Lower leg skin (tissue), 4 donors: ENCODE data around the gene PLAAT5. TPM values are rescaled to one million over a fixed set of nuclear protein-coding genes. Genes with fewer than 3 reads are reported as not detected.

Experiments
- DNase-seq, 2 donors: peaks; one replicate each; pipeline ENCODE4 v3.0.0-alpha.2; 2019; ENCODE audit warnings: low spot score in 2 of 2
- H3K4me3 ChIP-seq: fragments of 200-600 bp; sonication (generic); 2 replicates; pipeline ENCODE4 v1.5.1; 2017; ENCODE audit warnings: mild to moderate bottlenecking, low read depth; ENCODE audit not compliant: poor library complexity, severe bottlenecking
- CTCF ChIP-seq, 3 donors: fragments of 450-650 bp; IDR thresholded peaks; one replicate each; pipeline ENCODE4 v1.5.1; 2016; ENCODE audit warnings: antibody characterized with exemption in 3 of 3, mild to moderate bottlenecking in 3 of 3, moderate library complexity in 2 of 3
- POLR2A ChIP-seq, 2 donors: fragments of 450-650 bp; IDR thresholded peaks; one replicate each; pipeline ENCODE4 v1.6.1; 2016 to 2017; ENCODE audit warnings: antibody characterized with exemption in 2 of 2, mild to moderate bottlenecking in 1 of 2, moderate library complexity in 1 of 2
- WGBS, 2 donors: methylation state at CpG; one replicate each; pipeline ENCODE4 v1.1.5; 2018; 5-methylcytosine and 5-hydroxymethylcytosine counted together
- intact Hi-C: fragments of 100-400 bp; cut with DNase I; formaldehyde crosslinking; loops from one replicate; pipeline ENCODE4 v1.15.0; 2023; ENCODE audit warnings: low total_unique reads
- total RNA-seq, 4 donors: library from RNA; depleted of rRNA; stranded (reverse); fragments of >200 nt; gene quantifications; one replicate each; pipeline ENCODE4 v1.1.0, GENCODE V29; 2016

PLAAT5 gene
- total RNA-seq, 4 donors from 2014 or later, result 0.91 to 3.8 (median 1.2) TPM

- intact Hi-C loops, result no loop called here
- TF ChIP-seq CTCF (IDR thresholded peaks at IDR 0.05) (no peak), POLR2A (IDR thresholded peaks at IDR 0.05) (no peak)
- DNase-seq, result no peak
- no peak overlapping the region for H3K4me3 ChIP-seq
Observed at GRCh38 chr11:63462137-63462536, 28.8 kb downstream of the PLAAT5 start.

GRCh38 chr11:63459586-63459985, 31.4 kb downstream of the PLAAT5 start:
- intact Hi-C loops, result no loop called here

GRCh38 chr11:63448646-63449045, 42.3 kb downstream of the PLAAT5 start:
- TF ChIP-seq CTCF (IDR thresholded peaks at IDR 0.05) (no peak), POLR2A (IDR thresholded peaks at IDR 0.05) (no peak)
- 48 to 56% methylated on average over 1 of the region's 1 CpG for WGBS, 2 donors
- intact Hi-C loops, result no loop called here
- H3K4me3 ChIP-seq, result no peak overlapping the region
- no peak for DNase-seq

More at GRCh38 chr11:63459586-63459985, 31.4 kb downstream of the PLAAT5 start:
- TF ChIP-seq POLR2A (IDR thresholded peaks at IDR 0.05), result no peak
- TF ChIP-seq CTCF (IDR thresholded peaks at IDR 0.05), result no peak
- no peak overlapping the region for H3K4me3 ChIP-seq
- no peak for DNase-seq
- WGBS, 2 donors, result 73 to 74% methylated on average over 6 of the region's 6 CpGs

- TF ChIP-seq POLR2A (IDR thresholded peaks at IDR 0.05) (no peak), CTCF (IDR thresholded peaks at IDR 0.05) (no peak)
Observed at GRCh38 chr11:63445720-63446119, 45.2 kb downstream of the PLAAT5 start.

GRCh38 chr11:63445118-63445517, 45.8 kb downstream of the PLAAT5 start:
- no peak overlapping the region for H3K4me3 ChIP-seq
- whole genome bisulfite sequencing, 2 donors, result 45 to 50% methylated on average over 2 of the region's 2 CpGs
- intact Hi-C loops, result no loop called here
- no peak for DNase-seq
- TF ChIP-seq POLR2A (IDR thresholded peaks at IDR 0.05) (no peak), CTCF (IDR thresholded peaks at IDR 0.05) (no peak)

More at GRCh38 chr11:63445720-63446119, 45.2 kb downstream of the PLAAT5 start:
- intact Hi-C loops, result no loop called here
- H3K4me3 ChIP-seq, result no peak overlapping the region
- DNase-seq, result no peak

GRCh38 chr11:63444160-63444559, 46.8 kb downstream of the PLAAT5 start:
- TF ChIP-seq POLR2A (IDR thresholded peaks at IDR 0.05) (no peak), CTCF (IDR thresholded peaks at IDR 0.05) (no peak)
- no peak overlapping the region for H3K4me3 ChIP-seq
- WGBS, 2 donors, result 40 to 49% methylated on average over 2 of the region's 2 CpGs
- no peak for DNase-seq
- intact Hi-C loops, result no loop called here
